ENCODE measurements around the gene FEM1B.

The FEM1B gene

DNA sequence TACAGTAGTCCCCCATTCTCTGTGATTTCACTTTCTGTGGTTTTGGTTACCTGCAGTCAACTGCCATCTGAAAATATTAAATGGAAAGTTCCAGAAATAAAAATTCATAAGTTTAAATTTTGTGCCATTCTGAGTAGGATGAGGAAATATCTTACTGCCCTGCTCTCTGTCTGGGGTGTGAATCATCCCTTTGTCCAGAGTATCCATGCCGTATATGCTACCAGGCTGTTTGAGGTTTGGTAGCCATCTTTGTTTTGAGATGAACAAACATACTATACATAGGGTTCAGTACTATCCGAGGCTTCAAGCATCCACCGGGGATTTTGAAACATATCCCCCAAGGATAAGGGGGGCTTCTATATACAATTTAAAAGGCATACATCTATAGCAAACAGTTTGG lies 16.3 kb upstream of the FEM1B start:
- DNase-seq, result no peak

- DNase-seq, result no peak
These were observed 15.6 kb upstream of the FEM1B start for GRCh38 chr15:68261980-68262379.

GRCh38 chr15:68262514-68263356 lies 14.8 kb upstream of the FEM1B start:
- no peak for DNase-seq

DNA sequence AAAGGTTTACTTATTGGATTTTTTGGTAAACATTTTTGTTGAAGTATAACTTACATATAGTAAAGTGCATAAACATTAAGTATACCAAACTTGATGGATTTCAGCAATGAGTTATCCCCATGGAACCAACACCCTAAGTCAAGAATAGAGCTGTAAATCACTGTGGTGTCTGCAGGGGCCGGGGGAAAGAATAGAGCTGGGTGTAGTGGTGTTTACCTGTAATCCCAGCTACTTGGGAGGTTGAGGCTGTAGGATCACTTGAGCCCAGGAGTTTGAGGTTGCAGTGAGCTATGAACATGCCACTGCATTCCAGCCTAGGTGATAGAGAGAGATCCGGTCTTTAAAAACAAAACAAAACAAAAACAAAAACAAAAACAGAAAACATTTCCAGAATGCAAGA lies 13.3 kb upstream of the FEM1B start:
- no peak for DNase-seq

GRCh38 chr15:68265081-68265480 lies 12.5 kb upstream of the FEM1B start:
- no peak for DNase-seq

- no peak for DNase-seq
These were observed 11.9 kb upstream of the FEM1B start for GRCh38 chr15:68265674-68266073.

DNA sequence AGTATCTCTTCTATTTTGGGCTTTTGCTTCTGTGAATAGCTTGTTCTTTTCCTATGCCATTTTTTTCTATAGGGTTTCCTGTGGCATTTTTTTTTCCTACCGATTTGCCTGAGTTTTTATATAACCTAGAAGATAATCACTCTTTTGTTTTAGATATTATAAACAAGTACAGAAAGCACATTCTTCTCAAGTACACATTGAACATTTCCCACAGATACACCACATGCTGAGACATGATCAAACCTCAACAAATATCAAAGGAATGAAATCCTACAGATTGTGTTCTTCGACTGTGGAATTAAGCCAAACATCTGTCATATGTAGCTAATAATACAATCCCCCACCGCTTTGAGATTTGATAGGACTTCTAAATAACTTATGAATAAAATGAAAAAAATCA lies 9.1 kb upstream of the FEM1B start:
- no peak for DNase-seq

- no peak for DNase-seq
These were observed 5.6 kb upstream of the FEM1B start for GRCh38 chr15:68271854-68272471.

GRCh38 chr15:68272721-68273271 lies 4.7 kb upstream of the FEM1B start:
- DNase-seq, result no peak

GRCh38 chr15:68274201-68274848 lies 3.2 kb upstream of the FEM1B start:
- no peak for DNase-seq

DNA sequence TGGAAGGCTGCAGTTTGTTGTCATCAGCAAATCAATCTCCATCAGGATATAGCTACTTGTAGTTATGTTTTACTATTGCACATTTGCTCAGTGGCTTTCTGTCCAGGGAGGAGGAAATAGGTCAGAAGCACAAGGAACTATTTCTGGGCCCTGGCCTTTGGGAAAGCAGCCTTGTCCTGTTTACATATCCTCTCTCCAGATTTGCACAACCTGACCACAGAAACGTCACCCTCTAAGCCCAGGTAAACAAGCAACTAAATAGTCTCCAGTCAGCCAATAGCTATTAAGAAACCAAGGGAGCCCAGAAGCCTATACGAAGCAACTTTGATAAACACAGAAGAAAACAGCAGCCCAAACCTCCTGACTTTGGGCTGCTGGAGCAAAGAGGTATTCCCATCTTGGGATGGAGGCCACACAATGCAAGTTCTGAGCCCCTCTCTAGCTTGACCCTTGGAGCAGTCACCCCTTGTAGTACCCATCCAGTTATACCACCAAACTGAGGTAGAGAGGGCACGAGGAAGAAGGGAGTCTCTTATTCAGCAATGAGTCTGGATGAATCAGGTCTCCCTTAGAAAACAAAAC lies 2.3 kb upstream of the FEM1B start:
- no peak for DNase-seq

DNA sequence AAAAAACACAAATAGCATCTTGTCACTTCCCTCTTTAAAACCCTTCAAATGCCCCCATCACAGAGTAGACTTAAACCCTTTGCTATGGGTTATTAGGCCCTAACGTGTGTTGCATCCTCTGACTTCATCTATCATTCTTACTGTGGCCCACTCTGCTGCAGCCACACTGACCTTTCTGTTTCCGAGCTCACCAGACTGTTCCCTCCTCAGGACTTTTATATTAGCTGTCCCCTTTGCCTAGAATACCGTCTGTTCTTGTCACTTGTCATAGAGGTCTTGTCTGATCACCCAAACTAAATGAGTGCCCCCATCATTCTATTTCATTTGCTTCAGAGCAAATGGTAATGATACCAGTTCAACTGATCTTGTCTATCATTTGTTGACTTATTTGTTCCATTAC lies 877 bp upstream of the FEM1B start:
- DNase-seq, result no peak

- no peak for DNase-seq
These were observed 378 bp upstream of the FEM1B start for GRCh38 chr15:68277131-68277602.

GRCh38 chr15:68278345-68278594 lies 725 bp downstream of the FEM1B start:
- DNase-seq, result no peak

GRCh38 chr15:68278595-68279405 lies 1.3 kb downstream of the FEM1B start:
- no peak for DNase-seq

DNA sequence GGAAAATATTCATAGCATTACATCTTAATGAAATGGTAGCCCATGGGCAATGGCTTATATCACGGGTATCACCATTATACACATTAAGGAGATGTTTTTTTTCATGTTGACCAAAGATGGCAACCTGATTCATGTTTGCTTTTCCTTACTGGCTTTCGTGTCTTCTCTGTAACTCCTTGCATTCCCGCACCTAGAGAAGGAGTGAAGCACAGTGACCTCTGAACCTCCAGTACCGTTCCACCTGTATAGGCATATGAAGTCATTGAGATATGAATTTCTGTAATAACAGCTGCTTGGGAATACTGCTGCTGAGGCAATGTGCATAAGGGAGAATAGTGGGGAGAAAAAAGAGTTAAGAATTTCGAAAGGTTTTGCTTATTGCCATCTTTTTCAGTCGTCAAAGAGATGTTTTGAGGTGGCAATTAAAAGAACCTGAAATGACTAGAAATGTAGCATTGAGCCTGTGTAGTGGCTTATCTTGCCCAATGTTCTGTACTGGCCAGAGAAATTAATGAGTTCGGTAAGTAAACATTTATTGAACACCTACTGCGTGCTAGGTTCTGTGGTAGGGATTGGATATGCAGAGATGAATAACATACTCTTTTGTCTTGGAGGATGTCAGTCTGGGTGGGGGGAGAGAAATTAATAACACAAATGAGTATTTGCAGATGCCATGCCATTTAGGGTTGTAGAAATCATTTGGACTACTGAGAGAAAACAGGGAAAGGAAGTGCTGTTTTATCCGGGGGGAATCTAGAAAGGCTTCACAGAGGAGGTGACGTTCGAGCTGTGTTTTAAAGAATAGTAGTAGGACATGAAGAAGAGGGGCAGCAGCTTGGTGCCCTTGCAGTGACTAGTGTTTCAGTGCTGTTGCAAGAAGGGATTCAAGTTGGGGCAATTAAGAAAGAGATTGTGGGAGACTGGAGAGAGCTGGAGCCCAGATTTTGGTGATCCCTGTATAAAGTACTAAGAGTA lies 2.5 kb downstream of the FEM1B start:
- DNase-seq, result no peak

DNA sequence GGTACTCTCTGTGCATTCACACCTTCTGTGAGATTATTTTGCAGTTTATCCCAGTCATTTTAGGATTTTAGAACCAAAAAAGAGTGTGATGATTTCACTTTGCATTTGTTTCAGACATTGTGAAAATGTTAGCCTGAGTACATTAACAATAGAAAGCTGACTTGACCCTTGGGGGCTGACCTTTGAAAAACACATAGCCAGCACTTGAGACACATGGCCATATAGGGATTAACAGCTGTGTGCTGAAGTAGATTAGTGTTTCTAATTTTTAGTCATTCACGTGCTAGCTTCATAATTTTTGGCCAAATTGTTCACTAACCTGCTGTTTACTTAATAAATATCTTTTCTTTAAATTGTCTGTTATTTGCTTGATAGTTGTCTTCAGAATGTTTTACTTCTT lies 3.5 kb downstream of the FEM1B start:
- no peak for DNase-seq

GRCh38 chr15:68283401-68283800 lies 5.9 kb downstream of the FEM1B start:
- no peak for DNase-seq

DNA sequence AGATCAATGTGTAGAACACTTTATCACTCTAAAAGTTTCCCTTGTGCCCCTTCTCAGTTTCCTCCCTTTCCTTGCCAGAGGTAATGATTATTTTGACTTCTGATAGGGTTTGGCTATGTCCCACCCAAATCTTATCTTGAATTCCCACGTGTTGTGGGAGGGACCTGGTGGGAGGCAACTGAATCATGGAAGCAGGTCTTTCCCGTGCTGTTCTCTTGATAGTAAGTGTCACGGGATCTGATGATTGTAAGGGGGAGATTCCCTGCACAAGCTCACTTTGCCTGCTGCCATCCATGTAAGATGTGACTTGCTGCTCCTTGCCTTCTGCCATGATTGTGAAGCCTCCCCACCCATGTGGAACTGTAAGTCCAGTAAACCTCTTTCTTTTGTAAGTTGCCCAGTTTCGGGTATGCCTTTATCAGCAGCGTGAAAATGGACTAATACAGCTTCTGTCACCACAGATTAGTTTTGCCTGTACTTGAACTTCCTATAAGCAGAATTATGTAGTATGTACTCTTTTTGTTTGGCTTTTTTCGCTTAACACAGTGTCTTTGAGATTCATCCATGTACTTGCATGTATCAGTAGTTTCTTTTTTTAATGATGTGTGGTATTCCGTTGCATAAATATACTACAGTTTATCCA lies 7.2 kb downstream of the FEM1B start:
- DNase-seq, result no peak

DNA sequence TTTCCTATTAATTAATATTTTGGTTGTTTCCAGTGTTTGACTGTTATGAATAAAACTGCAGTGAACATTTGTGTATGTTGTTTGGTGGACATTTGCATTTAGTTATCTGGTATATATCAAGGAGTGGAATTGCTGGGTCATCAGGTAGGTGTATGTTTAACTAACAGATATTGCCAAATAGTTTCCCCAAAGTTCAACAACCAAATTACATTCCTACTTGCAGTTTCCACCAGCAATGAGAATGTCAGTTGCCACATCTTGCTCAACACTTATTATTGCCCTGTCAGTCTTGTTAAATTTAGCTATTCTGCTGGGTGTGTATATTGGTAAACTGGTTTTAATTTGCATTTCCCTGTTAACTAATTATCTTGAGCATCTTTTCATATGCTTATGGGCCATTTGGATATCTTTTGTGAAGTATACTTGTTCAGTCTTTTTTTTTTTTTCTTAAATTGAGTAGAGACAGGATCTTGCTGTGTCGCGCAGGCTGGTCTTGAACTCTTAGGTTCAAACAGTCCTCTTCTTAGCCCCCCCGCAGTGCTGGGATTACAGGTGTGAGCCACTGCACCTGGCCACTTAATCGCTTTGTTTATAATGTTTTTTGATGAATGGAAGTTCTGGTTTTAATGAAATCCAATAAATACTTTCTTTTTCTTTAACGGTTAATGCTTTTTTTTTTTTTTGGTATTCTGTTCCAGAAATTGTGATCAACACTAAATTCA lies 7.9 kb downstream of the FEM1B start:
- no peak for DNase-seq
